HEK293 (cell line): ENCODE measurements around the gene IKZF2.

Experiments used
- CTCF ChIA-PET: fragments of 350-600 bp; formaldehyde crosslinking; extraction: SDS; loops from one replicate; lab custom pipeline; 2021; ENCODE audit warnings: antibody characterized with exemption; lab: Yijun Ruan, JAX
- POLR2A ChIA-PET: fragments of 300-600 bp; formaldehyde crosslinking; extraction: SDS; loops from one replicate; lab custom pipeline; 2020; ENCODE audit warnings: antibody characterized with exemption, inconsistent platforms; lab: Yijun Ruan, JAX
- H3K27ac ChIP-seq: fragments of 200-500 bp; sonication (Bioruptor generic); 2 replicates; pipeline ENCODE4 v1.5.1; 2014; ENCODE audit warnings: low read depth, low read length, control low read depth, inconsistent platforms; ENCODE audit errors: extremely low read depth
- H3K36me3 ChIP-seq, 2 experiments: fragments of 200-500 bp in 1 of 2; sonication (Bioruptor generic) in 1 of 2; 1 replicate in 1 of 2; 2 replicates in 1 of 2; pipeline ENCODE4 v1.5.1; 2014 to 2017; ENCODE audit warnings: inconsistent platforms in 2 of 2, low read length in 2 of 2; ENCODE audit not compliant: control insufficient read depth in 2 of 2, insufficient read depth in 1 of 2
- H3K4me1 ChIP-seq: fragments of 200-500 bp; sonication (Bioruptor generic); 2 replicates; pipeline ENCODE4 v1.5.1; 2014; ENCODE audit warnings: mild to moderate bottlenecking, low read length, inconsistent platforms; ENCODE audit not compliant: control insufficient read depth, insufficient read depth
- H3K4me3 ChIP-seq: 2 replicates; pipeline ENCODE4 v1.5.1; 2011; ENCODE audit warnings: low read depth, mild to moderate bottlenecking, control low read depth, low read length, moderate library complexity
- H3K9me3 ChIP-seq: fragments of 200-500 bp; sonication (Bioruptor generic); 2 replicates; pipeline ENCODE4 v1.5.1; 2014; ENCODE audit warnings: low read depth, low read length, inconsistent platforms; ENCODE audit not compliant: control insufficient read depth, insufficient read depth
- AEBP2 ChIP-seq: fragments of 450-650 bp; formaldehyde crosslinking; IDR thresholded peaks from 2 replicates; pipeline ENCODE4 v1.5.1; 2016; ENCODE audit warnings: missing biosample characterization, missing genetic modification characterization, borderline replicate concordance
- BCL11B ChIP-seq: fragments of 450-650 bp; formaldehyde crosslinking; IDR thresholded peaks from 2 replicates; pipeline ENCODE4 v1.5.1; 2016; ENCODE audit warnings: low read depth, missing biosample characterization, missing genetic modification characterization
- CTCF ChIP-seq: fragments of 450-650 bp; formaldehyde crosslinking; IDR thresholded peaks from 2 replicates; pipeline ENCODE4 v1.5.1; 2016; ENCODE audit warnings: missing biosample characterization, missing genetic modification characterization
- GLIS2 ChIP-seq: fragments of 450-650 bp; formaldehyde crosslinking; IDR thresholded peaks from 2 replicates; pipeline ENCODE4 v1.5.1; 2016; ENCODE audit warnings: missing biosample characterization, missing genetic modification characterization
- MEIS1 ChIP-seq: sonication (generic); formaldehyde crosslinking; IDR thresholded peaks from 2 replicates; pipeline ENCODE4 v1.8.1; 2022; ENCODE audit warnings: missing genetic modification reagents, mild to moderate bottlenecking, borderline replicate concordance
- PRDM6 ChIP-seq: fragments of 450-650 bp; formaldehyde crosslinking; IDR thresholded peaks from 2 replicates; pipeline ENCODE4 v1.5.1; 2017; ENCODE audit warnings: missing biosample characterization, missing genetic modification characterization
- SCRT1 ChIP-seq: fragments of 450-650 bp; formaldehyde crosslinking; IDR thresholded peaks from 2 replicates; pipeline ENCODE4 v1.5.1; 2016; ENCODE audit warnings: missing biosample characterization, missing genetic modification characterization, borderline replicate concordance
- ZBTB1 ChIP-seq: fragments of 450-650 bp; formaldehyde crosslinking; IDR thresholded peaks from 2 replicates; pipeline ENCODE4 v1.5.1; 2016; ENCODE audit warnings: missing biosample characterization, missing genetic modification characterization
- ZBTB20 ChIP-seq: fragments of 450-650 bp; formaldehyde crosslinking; IDR thresholded peaks from 2 replicates; pipeline ENCODE4 v1.5.1; 2016; ENCODE audit warnings: missing biosample characterization, missing genetic modification characterization
- ZNF138 ChIP-seq: fragments of 450-650 bp; formaldehyde crosslinking; IDR thresholded peaks from 2 replicates; pipeline ENCODE4 v1.5.1; 2016; ENCODE audit warnings: missing biosample characterization, missing genetic modification characterization, borderline replicate concordance
- ZNF169 ChIP-seq: fragments of 450-650 bp; formaldehyde crosslinking; IDR thresholded peaks from 2 replicates; pipeline ENCODE4 v1.5.1; 2016; ENCODE audit warnings: missing biosample characterization, missing genetic modification characterization
- ZNF202 ChIP-seq: fragments of 450-650 bp; formaldehyde crosslinking; IDR thresholded peaks from 2 replicates; pipeline ENCODE4 v1.5.1; 2016; ENCODE audit warnings: missing biosample characterization, missing genetic modification characterization, borderline replicate concordance
- ZNF449 ChIP-seq: fragments of 450-650 bp; formaldehyde crosslinking; IDR thresholded peaks from 2 replicates; pipeline ENCODE4 v1.5.1; 2017; ENCODE audit warnings: missing biosample characterization, mild to moderate bottlenecking, missing genetic modification characterization, moderate library complexity
- ZNF514 ChIP-seq: fragments of 450-650 bp; formaldehyde crosslinking; IDR thresholded peaks from 2 replicates; pipeline ENCODE4 v1.5.1; 2016; ENCODE audit warnings: missing biosample characterization, missing genetic modification characterization
- ZNF521 ChIP-seq: fragments of 450-650 bp; formaldehyde crosslinking; IDR thresholded peaks from 2 replicates; pipeline ENCODE4 v1.5.1; 2017; ENCODE audit warnings: missing biosample characterization, mild to moderate bottlenecking, missing genetic modification characterization
- ZNF664 ChIP-seq: fragments of 450-650 bp; formaldehyde crosslinking; IDR thresholded peaks from 2 replicates; pipeline ENCODE4 v1.5.1; 2016; ENCODE audit warnings: missing biosample characterization, missing genetic modification characterization
- ZNF677 ChIP-seq: fragments of 450-650 bp; IDR thresholded peaks from 2 replicates; pipeline ENCODE4 v1.5.0; 2018; ENCODE audit warnings: missing biosample characterization, mild to moderate bottlenecking, missing genetic modification characterization, moderate library complexity
- ZNF701 ChIP-seq: fragments of 450-650 bp; formaldehyde crosslinking; IDR thresholded peaks from 2 replicates; pipeline ENCODE4 v1.5.1; 2016; ENCODE audit warnings: missing biosample characterization, missing genetic modification characterization
- ZNF785 ChIP-seq: fragments of 450-650 bp; formaldehyde crosslinking; IDR thresholded peaks from 2 replicates; pipeline ENCODE4 v1.5.1; 2016; ENCODE audit warnings: missing biosample characterization, missing genetic modification characterization

Gene IKZF2

GRCh38 chr2:213157242-213157641, 5.8 kb upstream of the IKZF2 start:
- Histone ChIP-seq H3K4me1 (no peaks in the 10 kb centered on the region), H3K4me3 (no peak overlapping the region), H3K36me3 (no peaks in the 10 kb centered on the region), H3K9me3 (no peaks in the 10 kb centered on the region), H3K27ac (no peak overlapping the region)
- no peak for TF ChIP-seq ZNF169 (tag by site-specific recombination)
- CTCF ChIA-PET, result interaction anchor here (0.5 to 0.6 kb wide), 3 partner anchors 95 to 1159 kb away, joined by 3 read pairs; no protein-coding TSS in a partner anchor
- POLR2A ChIA-PET, result interaction anchor here (0.6 kb wide), 1 partner anchor 528 kb away, joined by 3 read pairs; no protein-coding TSS in a partner anchor

- no peaks in the 10 kb centered on the region for H3K36me3 ChIP-seq
- H3K27ac ChIP-seq, result no peak overlapping the region
- TF ChIP-seq ZNF521 (tag by site-specific recombination) (no peak), ZNF785 (tag by site-specific recombination) (no peak), ZNF664 (tag by site-specific recombination) (no peak), ZBTB1 (tag by site-specific recombination) (no peak), SCRT1 (tag by site-specific recombination) (no peak), ZNF449 (tag by site-specific recombination) (no peak), ZBTB20 (tag by site-specific recombination) (no peak), BCL11B (tag by site-specific recombination) (no peak), GLIS2 (tag by site-specific recombination) (no peak), MEIS1 (CRISPR knock-in tag) (no peak), ZNF138 (tag by site-specific recombination) (no peak), ZNF514 (tag by site-specific recombination) (no peak), CTCF (no peak), AEBP2 (tag by site-specific recombination) (no peak), ZNF677 (tag by site-specific recombination) (no peak), PRDM6 (tag by site-specific recombination) (no peak), ZNF202 (tag by site-specific recombination) (no peak), ZNF701 (no peak)
- POLR2A ChIA-PET, result interaction anchor here (0.6 kb wide), 1 partner anchor 527 kb away, joined by 3 read pairs; no protein-coding TSS in a partner anchor
- no peak overlapping the region for H3K4me3 ChIP-seq
- H3K9me3 ChIP-seq, result no peaks in the 10 kb centered on the region
- CTCF ChIA-PET, result interaction anchor here (0.6 to 0.7 kb wide), 2 partner anchors 148 to 265 kb away, joined by 3 read pairs; no protein-coding TSS in a partner anchor
- H3K4me1 ChIP-seq, result no peaks in the 10 kb centered on the region
Measured at GRCh38 chr2:213156717-213157116, 5.3 kb upstream of the IKZF2 start.
